OCI-LY7 (cell line): Measurements from ENCODE around the gene GDE1. TPM values are rescaled to one million over a fixed set of nuclear protein-coding genes. Genes with fewer than 3 reads are reported as not detected.

ENCODE experiments used
- BruUV-seq: library from RNA; stranded (reverse); fragments of 400-500 nt; replicated peaks from 2 replicates; lab custom pipeline; 2021; lab: Mats Ljungman, UMichigan
- CTCF ChIA-PET: fragments of 300-600 bp; sonication (Branson Sonifier 250); formaldehyde crosslinking; loops from one replicate; lab custom pipeline; 2022; ENCODE audit warnings: antibody characterized with exemption; ENCODE audit not compliant: unreplicated experiment; lab: Charles Lee
- POLR2A ChIA-PET: fragments of 300-600 bp; sonication (Branson Sonifier 250); formaldehyde crosslinking; loops from one replicate; lab custom pipeline; 2022; ENCODE audit warnings: antibody characterized with exemption; lab: Charles Lee
- DNase-seq: peaks from one replicate; pipeline ENCODE4 v3.0.0-alpha.2; 2015; ENCODE audit warnings: low spot score
- H2AFZ ChIP-seq: fragments of 200-600 bp; sonication (generic), shearing (Covaris generic); 2 replicates; pipeline ENCODE4 v1.6.1; 2014; ENCODE audit warnings: mild to moderate bottlenecking, antibody characterized with exemption, low read length, moderate library complexity
- H3K27ac ChIP-seq: fragments of 200-600 bp; sonication (generic); 2 replicates; pipeline ENCODE4 v1.5.1; 2014; ENCODE audit warnings: mixed run types, low read depth, mild to moderate bottlenecking, moderate library complexity, low read length, inconsistent platforms; ENCODE audit not compliant: poor library complexity, severe bottlenecking
- H3K36me3 ChIP-seq: fragments of 200-600 bp; sonication (generic); 2 replicates; pipeline ENCODE4 v1.6.1; 2014; ENCODE audit warnings: mild to moderate bottlenecking, antibody characterized with exemption, low read length, moderate library complexity, mixed read lengths; ENCODE audit not compliant: insufficient read depth
- H3K4me1 ChIP-seq: fragments of 200-600 bp; sonication (generic); 2 replicates; pipeline ENCODE4 v1.5.1; 2014; ENCODE audit warnings: mild to moderate bottlenecking, low read length; ENCODE audit not compliant: insufficient read depth, poor library complexity, severe bottlenecking
- H3K4me2 ChIP-seq: fragments of 200-600 bp; sonication (generic); 2 replicates; pipeline ENCODE4 v1.6.1; 2014; ENCODE audit warnings: mild to moderate bottlenecking, low read length
- H3K4me3 ChIP-seq: fragments of 200-600 bp; sonication (generic); 2 replicates; pipeline ENCODE4 v1.5.1; 2014; ENCODE audit warnings: mild to moderate bottlenecking, low read depth, low read length; ENCODE audit not compliant: poor library complexity, severe bottlenecking
- H3K79me2 ChIP-seq: fragments of 200-600 bp; sonication (generic); 2 replicates; pipeline ENCODE4 v1.6.1; 2016; ENCODE audit warnings: low read depth, mild to moderate bottlenecking, low read length, moderate library complexity, mixed read lengths; ENCODE audit not compliant: insufficient read depth
- H3K9me2 ChIP-seq: fragments of 200-600 bp; sonication (generic); 2 replicates; pipeline ENCODE4 v1.6.1; 2016; ENCODE audit warnings: mild to moderate bottlenecking, low read length, mixed read lengths; ENCODE audit not compliant: insufficient read depth
- H3K9me3 ChIP-seq: fragments of 200-600 bp; sonication (generic); 2 replicates; pipeline ENCODE4 v1.6.1; 2014; ENCODE audit warnings: mild to moderate bottlenecking, mixed run types, low read length, mixed read lengths
- H4K20me1 ChIP-seq: fragments of 200-600 bp; sonication (generic); 2 replicates; pipeline ENCODE4 v1.6.1; 2014; ENCODE audit warnings: mild to moderate bottlenecking, antibody characterized with exemption, low read length, moderate library complexity, mixed read lengths; ENCODE audit not compliant: insufficient read depth
- EZH2phosphoT487 ChIP-seq: fragments of 200-600 bp; sonication (generic); IDR thresholded peaks from 2 replicates; pipeline ENCODE4 v1.6.1; 2018; ENCODE audit warnings: low read depth, borderline replicate concordance, mild to moderate bottlenecking, mixed run types, antibody characterized with exemption, low read length, moderate library complexity, mixed read lengths
- intact Hi-C: fragments of 100-400 bp; cut with micrococcal nuclease; formaldehyde crosslinking; loops from one replicate; pipeline ENCODE4 v1.10.0; 2022; ENCODE audit not compliant: unreplicated experiment
- total RNA-seq, 2 experiments: library from RNA; depleted of rRNA in 1 of 2; stranded (reverse); fragments of >200 nt in 1 of 2; shearing (Covaris generic) in 1 of 2; gene quantifications; 2 replicates each; pipeline ENCODE4 v1.2.3, GENCODE V29; 2014 to 2022
- TF ChIP-seq, protein P1 (sequence below): fragments of 200-600 bp; sonication (generic); conservative IDR thresholded peaks from 2 replicates; pipeline ENCODE4 v1.5.1; 2014; ENCODE audit warnings: mild to moderate bottlenecking, antibody characterized with exemption, low read length, moderate library complexity, mixed read lengths

Gene GDE1
- total RNA-seq, 2 experiments from 2014 or later = 23.4 to 30.8 TPM

DNA sequence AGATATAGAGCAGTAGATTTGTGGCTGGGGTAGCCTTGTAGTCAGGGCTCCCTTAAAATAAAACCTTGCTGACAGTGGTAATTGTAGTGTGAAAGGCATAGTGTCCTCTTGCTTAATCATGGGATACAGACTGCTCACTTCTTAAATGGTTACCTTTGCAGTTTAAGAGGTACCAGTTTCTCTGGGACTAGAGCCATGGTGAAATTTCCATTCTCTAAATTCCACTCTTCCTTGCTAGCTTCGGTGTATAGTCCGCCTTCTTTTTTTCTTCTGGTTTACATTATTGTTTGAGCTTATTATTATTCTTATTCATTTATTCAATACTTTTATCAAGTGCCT lies 3.5 kb upstream of the GDE1 start:
- BruUV-seq = no TSS peak
- DNase-seq = no peak
- Histone ChIP-seq H3K9me2 (no peaks in the 10 kb centered on the region), H4K20me1 (no peaks in the 10 kb centered on the region; the same call in 1 of the 2 replicates), H3K4me1 (peaks cover 38% of the 10 kb centered on the region), H3K36me3 (peaks cover 38% of the 10 kb centered on the region), H3K4me2 (peak overlapping the region; percentile 95), H2AFZ (0 out of 2 replicates have a peak overlapping the region, but pooled peaks have one; percentile 65), H3K4me3 (peak overlapping the region; percentile 96), H3K9me3 (no peaks in the 10 kb centered on the region), H3K79me2 (peaks cover 54% of the 10 kb centered on the region), H3K27ac (peak overlapping the region; percentile 56)
- no peak for TF ChIP-seq EZH2phosphoT487
- TF ChIP-seq, protein P1, sequence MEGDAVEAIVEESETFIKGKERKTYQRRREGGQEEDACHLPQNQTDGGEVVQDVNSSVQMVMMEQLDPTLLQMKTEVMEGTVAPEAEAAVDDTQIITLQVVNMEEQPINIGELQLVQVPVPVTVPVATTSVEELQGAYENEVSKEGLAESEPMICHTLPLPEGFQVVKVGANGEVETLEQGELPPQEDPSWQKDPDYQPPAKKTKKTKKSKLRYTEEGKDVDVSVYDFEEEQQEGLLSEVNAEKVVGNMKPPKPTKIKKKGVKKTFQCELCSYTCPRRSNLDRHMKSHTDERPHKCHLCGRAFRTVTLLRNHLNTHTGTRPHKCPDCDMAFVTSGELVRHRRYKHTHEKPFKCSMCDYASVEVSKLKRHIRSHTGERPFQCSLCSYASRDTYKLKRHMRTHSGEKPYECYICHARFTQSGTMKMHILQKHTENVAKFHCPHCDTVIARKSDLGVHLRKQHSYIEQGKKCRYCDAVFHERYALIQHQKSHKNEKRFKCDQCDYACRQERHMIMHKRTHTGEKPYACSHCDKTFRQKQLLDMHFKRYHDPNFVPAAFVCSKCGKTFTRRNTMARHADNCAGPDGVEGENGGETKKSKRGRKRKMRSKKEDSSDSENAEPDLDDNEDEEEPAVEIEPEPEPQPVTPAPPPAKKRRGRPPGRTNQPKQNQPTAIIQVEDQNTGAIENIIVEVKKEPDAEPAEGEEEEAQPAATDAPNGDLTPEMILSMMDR = no peak
- ChIA-PET CTCF (no interaction called here), POLR2A (interaction anchor here (1.0 to 3.7 kb wide), 3 partner anchors 8 to 30 kb away, joined by 3 to 26 read pairs (median 4); partner anchors contain the start of gene VPS35L)
- intact Hi-C loops = no loop called here

DNA sequence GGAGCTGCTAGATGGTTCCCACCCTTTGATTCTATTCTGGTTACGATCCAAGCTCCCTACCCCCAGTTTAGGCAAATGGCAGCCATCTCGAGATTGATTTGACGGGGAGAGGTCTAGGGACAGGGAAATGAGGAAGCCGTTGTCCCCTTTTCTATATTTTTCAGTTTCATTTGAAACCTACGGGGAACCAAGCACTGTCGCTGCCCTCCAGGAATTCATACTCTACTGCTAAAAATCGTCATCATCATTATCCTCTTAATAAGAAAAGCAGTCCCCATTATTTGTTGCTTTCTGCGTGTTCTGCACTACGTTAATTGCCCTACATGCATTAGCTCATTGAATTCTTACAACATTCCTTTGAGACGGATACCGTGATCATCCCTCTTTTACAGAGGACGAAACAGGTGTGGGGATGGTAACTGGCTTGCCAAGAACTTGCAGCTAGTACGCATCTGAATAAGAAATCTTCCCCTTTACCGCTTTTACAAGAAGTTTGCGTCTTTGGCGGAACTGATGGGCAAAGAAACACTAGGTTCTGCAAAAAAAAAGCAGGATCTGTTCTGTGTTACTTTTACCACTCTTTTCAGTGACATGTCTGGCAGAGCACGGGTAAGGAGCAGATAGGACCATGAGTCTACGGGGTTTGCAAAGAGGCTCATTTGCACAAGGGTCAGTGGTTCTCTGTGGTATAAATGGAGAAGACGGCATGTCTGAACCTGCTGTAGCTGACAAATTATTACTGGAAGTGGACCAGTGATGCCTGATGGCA lies 2.9 kb upstream of the GDE1 start:
- Histone ChIP-seq H3K36me3 (peaks cover 33% of the 10 kb centered on the region), H2AFZ (peak overlapping the region; percentile 65), H3K4me1 (peaks cover 43% of the 10 kb centered on the region), H4K20me1 (no peaks in the 10 kb centered on the region; the same call in 1 of the 2 replicates), H3K9me3 (no peaks in the 10 kb centered on the region), H3K79me2 (peaks cover 60% of the 10 kb centered on the region), H3K9me2 (no peaks in the 10 kb centered on the region), H3K4me2 (peak overlapping the region; percentile 95), H3K4me3 (peak overlapping the region; percentile 96), H3K27ac (peak overlapping the region; percentile 56)
- TF ChIP-seq, protein P1 = no peak
- no peak for TF ChIP-seq EZH2phosphoT487
- BruUV-seq = no TSS peak
- ChIA-PET POLR2A (interaction anchor here (1.4 to 3.7 kb wide), 3 partner anchors 9 to 31 kb away, joined by 3 to 26 read pairs (median 3); partner anchors contain the start of gene VPS35L), CTCF (interaction anchor here (0.6 kb wide), 1 partner anchor 31 kb away, joined by 3 read pairs; the partner anchor contains the start of gene VPS35L)
- intact Hi-C loops = loop anchor here (5.0 kb wide), 2 partner anchors 312 to 457 kb away; partner anchors contain the start of gene COQ7
- peak; percentile 33 for DNase-seq

- H3K4me3 ChIP-seq = peak overlapping the region; percentile 96
- peaks cover 49% of the 10 kb centered on the region for H3K4me1 ChIP-seq
- POLR2A ChIA-PET = interaction anchor here (1.4 to 3.7 kb wide), 2 partner anchors 18 to 31 kb away, joined by 3 to 26 read pairs; partner anchors contain the start of gene VPS35L
- peaks cover 28% of the 10 kb centered on the region for H3K36me3 ChIP-seq
- no TSS peak for BruUV-seq
- peak overlapping the region; percentile 65 for H2AFZ ChIP-seq
- H3K27ac ChIP-seq = peak overlapping the region; percentile 56
- CTCF ChIA-PET = interaction anchor here (0.6 kb wide), 1 partner anchor 31 kb away, joined by 3 read pairs; the partner anchor contains the start of gene VPS35L
- H3K9me2 ChIP-seq = no peaks in the 10 kb centered on the region
- TF ChIP-seq EZH2phosphoT487 = no peak
- TF ChIP-seq, protein P1 = no peak
- intact Hi-C loops = loop anchor here (5.0 kb wide), 2 partner anchors 312 to 457 kb away; partner anchors contain the start of gene COQ7
- H3K4me2 ChIP-seq = peak overlapping the region; percentile 95
- no peaks in the 10 kb centered on the region for H3K9me3 ChIP-seq
- DNase-seq = no peak
- peaks cover 65% of the 10 kb centered on the region for H3K79me2 ChIP-seq
- H4K20me1 ChIP-seq = no peaks in the 10 kb centered on the region; the same call in 1 of the 2 replicates
Observed at GRCh38 chr16:19524356-19524615, 2.4 kb upstream of the GDE1 start.
